A673 (cell line): ENCODE data around the gene KNDC1.

Experiments used
- CTCF ChIP-seq: fragments of 300-800, 200-600 bp; sonication (generic); conservative IDR thresholded peaks from 2 replicates; pipeline ENCODE4 v1.5.1; 2017; ENCODE audit warnings: low read depth, mild to moderate bottlenecking, antibody characterized with exemption, low read length, moderate library complexity, mixed read lengths
- EZH2 ChIP-seq: fragments of 200-600 bp; sonication (generic); IDR thresholded peaks from 2 replicates; pipeline ENCODE4 v1.6.1; 2017; ENCODE audit warnings: borderline replicate concordance, low read depth, mild to moderate bottlenecking, mixed read lengths, antibody characterized with exemption, low read length; ENCODE audit not compliant: poor library complexity, severe bottlenecking

GRCh38 chr10:133226251-133226808 is 66.3 kb downstream of the KNDC1 start:
- TF ChIP-seq CTCF (no peak), EZH2 (no peak)
